GM12878 (cell line): ENCODE results near the gene BLACAT1. TPM values are rescaled to one million over a fixed set of nuclear protein-coding genes. Genes with fewer than 3 reads are reported as not detected.

Source experiments
- ATAC-seq: fragments of 200-7000 bp; cut with Tn5 transposase; 3 replicates; pipeline ENCODE4 v1.9.1; 2020; ENCODE audit warnings: mild to moderate bottlenecking, moderate library complexity
- BruUV-seq: library from RNA; stranded (reverse); fragments of 400-500 nt; replicated peaks from 2 replicates; lab custom pipeline; 2021; lab: Mats Ljungman, UMichigan
- CTCF ChIA-PET: fragments of 300-600 bp; sonication (Branson Sonifier 250); formaldehyde crosslinking; extraction: SDS; loops from one replicate; lab custom pipeline; 2021; ENCODE audit warnings: inconsistent platforms; lab: Yijun Ruan, JAX
- POLR2A ChIA-PET: fragments of 350-600 bp; formaldehyde crosslinking; extraction: SDS; loops from one replicate; lab custom pipeline; 2021; ENCODE audit warnings: inconsistent platforms; lab: Charles Lee
- RAD21 ChIA-PET: fragments of 300-600 bp; sonication (Branson Sonifier 250); formaldehyde crosslinking; loops from one replicate; lab custom pipeline; 2023; ENCODE audit warnings: antibody characterized with exemption; ENCODE audit not compliant: unreplicated experiment; lab: Charles Lee
- SMC1A ChIA-PET: fragments of 300-600 bp; sonication (Branson Sonifier 250); formaldehyde crosslinking; loops from one replicate; lab custom pipeline; 2023; ENCODE audit not compliant: unreplicated experiment, uncharacterized antibody; lab: Charles Lee
- DNase-seq: peaks from one replicate; pipeline ENCODE4 v3.0.0-alpha.2; 2011; ENCODE audit warnings: low read depth, low spot score
- FAIRE-seq: peaks from 3 replicates; lab custom pipeline; 2011; peaks lifted over from hg19 to GRCh38; lab: Jason Lieb, UNC
- H2AFZ ChIP-seq: 2 replicates; pipeline ENCODE4 v1.6.0; 2011; ENCODE audit warnings: low read depth, low read length, control low read depth; ENCODE audit not compliant: control insufficient read depth
- H3K27ac ChIP-seq: 2 replicates; pipeline ENCODE4 v1.5.1; 2011; ENCODE audit warnings: control low read depth; ENCODE audit not compliant: control insufficient read depth, insufficient read depth
- H3K27me3 ChIP-seq, 2 experiments: replicated peaks in 1 of 2; 2 replicates each; pipeline versions ENCODE4 v1.6.0 to v1.6.1; 2011; ENCODE audit warnings: low read length in 1 of 2; ENCODE audit not compliant: control insufficient read depth in 2 of 2, insufficient read depth in 2 of 2
- H3K36me3 ChIP-seq, 2 experiments: 2 replicates each; pipeline ENCODE4 v1.5.1; 2011; ENCODE audit warnings: low read length in 1 of 2; ENCODE audit not compliant: control insufficient read depth in 2 of 2, insufficient read depth in 2 of 2
- H3K4me1 ChIP-seq: 2 replicates; pipeline ENCODE4 v1.6.1; 2011; ENCODE audit warnings: mild to moderate bottlenecking, low read length, moderate library complexity, mixed read lengths; ENCODE audit not compliant: control insufficient read depth, insufficient read depth
- H3K4me2 ChIP-seq: 2 replicates; pipeline ENCODE4 v1.6.0; 2011; ENCODE audit warnings: control low read depth; ENCODE audit not compliant: control insufficient read depth, insufficient read depth
- H3K4me3 ChIP-seq: fragments of 200-600 bp; sonication (generic); 2 replicates; pipeline ENCODE4 v1.5.1; 2016
- H3K79me2 ChIP-seq: 2 replicates; pipeline ENCODE4 v1.6.0; 2011; ENCODE audit warnings: low read length; ENCODE audit not compliant: control insufficient read depth, insufficient read depth
- H3K9ac ChIP-seq: 2 replicates; pipeline ENCODE4 v1.8.0; 2011; ENCODE audit warnings: low read length, control low read depth, mixed read lengths; ENCODE audit not compliant: control insufficient read depth, insufficient read depth
- H3K9me3 ChIP-seq: replicated peaks from 3 replicates; pipeline ENCODE4 v1.5.1; 2011; ENCODE audit warnings: mild to moderate bottlenecking, low read length; ENCODE audit not compliant: control insufficient read depth, insufficient read depth
- H4K20me1 ChIP-seq: 2 replicates; pipeline ENCODE4 v1.6.0; 2011; ENCODE audit not compliant: control insufficient read depth, insufficient read depth
- ATF3 ChIP-seq: IDR thresholded peaks from 2 replicates; pipeline ENCODE4 v1.6.1; 2011; ENCODE audit warnings: low read depth, mild to moderate bottlenecking, low read length, moderate library complexity, borderline replicate concordance; ENCODE audit errors: extremely low read depth
- BRCA1 ChIP-seq: IDR thresholded peaks from 2 replicates; pipeline ENCODE4 v1.6.1; 2011; ENCODE audit warnings: low read depth, low read length, improper control_type of control experiment
- CBFB ChIP-seq: IDR thresholded peaks from 2 replicates; pipeline ENCODE4 v1.6.1; 2016; ENCODE audit warnings: antibody characterized with exemption, low read depth
- CREM ChIP-seq: IDR thresholded peaks from 2 replicates; pipeline ENCODE4 v1.6.1; 2014; ENCODE audit warnings: antibody characterized with exemption, low read depth
- CTCF ChIP-seq, 3 experiments: IDR thresholded peaks in 2 of 3; conservative IDR thresholded peaks in 1 of 3; 2 replicates each; pipeline ENCODE4 v1.5.1; 2011; ENCODE audit warnings: low read depth in 3 of 3, low read length in 3 of 3, mild to moderate bottlenecking in 3 of 3, control low read depth in 2 of 3, moderate library complexity in 2 of 3, inconsistent platforms in 1 of 3, mixed read lengths in 1 of 3; ENCODE audit not compliant: control insufficient read depth in 2 of 3, insufficient read depth in 1 of 3; ENCODE audit errors: extremely low read depth in 1 of 3
- GABPA ChIP-seq: IDR thresholded peaks from 2 replicates; pipeline ENCODE4 v1.6.1; 2014; ENCODE audit warnings: antibody characterized with exemption, low read depth, mild to moderate bottlenecking, inconsistent platforms
- IKZF1 ChIP-seq: fragments of 450-650 bp; conservative IDR thresholded peaks from 2 replicates; pipeline ENCODE4 v1.6.1; 2017; ENCODE audit warnings: antibody characterized with exemption, mild to moderate bottlenecking
- JUNB ChIP-seq: IDR thresholded peaks from 2 replicates; pipeline ENCODE4 v1.6.1; 2016; ENCODE audit warnings: antibody characterized with exemption, mild to moderate bottlenecking
- POLR2A ChIP-seq: IDR thresholded peaks from 2 replicates; pipeline ENCODE4 v1.6.1; 2011; ENCODE audit warnings: low read depth, mild to moderate bottlenecking, low read length
- POLR2AphosphoS2 ChIP-seq: IDR thresholded peaks from 2 replicates; pipeline ENCODE4 v1.6.1; 2011; ENCODE audit warnings: low read depth, mild to moderate bottlenecking, low read length, improper control_type of control experiment, moderate library complexity
- POU2F2 ChIP-seq: IDR thresholded peaks from 3 replicates; pipeline ENCODE4 v1.6.1; 2011; ENCODE audit warnings: low read depth, mild to moderate bottlenecking, low read length, borderline replicate concordance
- SMAD5 ChIP-seq: IDR thresholded peaks from 2 replicates; pipeline ENCODE4 v1.6.1; 2016; ENCODE audit warnings: antibody characterized with exemption, low read depth
- SMARCA5 ChIP-seq: fragments of 450-650 bp; IDR thresholded peaks from 2 replicates; pipeline ENCODE4 v1.6.1; 2017; ENCODE audit warnings: mild to moderate bottlenecking
- STAT1 ChIP-seq: fragments of 450-650 bp; conservative IDR thresholded peaks from 2 replicates; pipeline ENCODE4 v1.6.1; 2014; ENCODE audit warnings: antibody characterized with exemption, mild to moderate bottlenecking
- ZBED1 ChIP-seq: IDR thresholded peaks from 2 replicates; pipeline ENCODE4 v1.6.1; 2016; ENCODE audit warnings: borderline replicate concordance
- ZBTB4 ChIP-seq: fragments of 450-650 bp; formaldehyde crosslinking; IDR thresholded peaks from 2 replicates; pipeline ENCODE4 v1.4.0; 2022; ENCODE audit warnings: mild to moderate bottlenecking, moderate library complexity
- ZNF24 ChIP-seq: fragments of 450-650 bp; IDR thresholded peaks from 2 replicates; pipeline ENCODE4 v1.6.1; 2017; ENCODE audit warnings: antibody characterized with exemption, mild to moderate bottlenecking
- WGBS: methylation state at CpG from one replicate; pipeline ENCODE4 v1.1.6; 2016; ENCODE audit warnings: low lambda C conversion rate; ENCODE audit not compliant: insufficient replicate concordance, insufficient coverage; ENCODE audit errors: missing lambda C conversion rate; 5-methylcytosine and 5-hydroxymethylcytosine counted together
- in situ Hi-C: fragments of 300-500 bp; cut with MboI; formaldehyde crosslinking; loops from 9 replicates; pipeline ENCODE4 v1.14.3; 2018; ENCODE audit warnings: mixed read lengths
- intact Hi-C: fragments of 100-400 bp; cut with micrococcal nuclease; formaldehyde crosslinking; loops from one replicate; pipeline ENCODE4 v1.14.2; 2022; ENCODE audit not compliant: unreplicated experiment
- polyA plus RNA-seq, 11 experiments: library from polyadenylated mRNA; depleted of rRNA in 4 of 11; unstranded in 6 of 11; stranded (reverse) in 5 of 11; fragments of >200 nt; fragmentation: Nextera tagmentation in 4 of 11; fragmentation: Illumina TruSeq in 1 of 11; extraction: Ambion mirVana in 4 of 11; extraction: Trizol in 1 of 11; gene quantifications; 1 replicate in 1 of 11; 2 replicates in 10 of 11; pipeline versions ENCODE4 v1.2.1 to v1.2.3, GENCODE V29; 2011 to 2016; ENCODE audit warnings: inconsistent platforms in 2 of 11, missing spikeins in 2 of 11, low read depth in 1 of 11
- total RNA-seq, 4 experiments: library from RNA; depleted of rRNA in 3 of 4; stranded (reverse); fragments of >200 nt in 3 of 4; fragmentation: Illumina TruSeq in 1 of 4; extraction: Trizol in 1 of 4; gene quantifications; 2 replicates each; pipeline versions ENCODE4 v1.2.1 to v1.2.3, GENCODE V29; 2013 to 2021

Gene BLACAT1
- total and polyA plus RNA-seq, 10 of the 15 experiments (the other 5 are each of a cell fraction or from before 2014, with no cell fraction given), result 0.04 to 1.6 (median 0.15) TPM; not detected in 1

- H3K4me2 ChIP-seq, result no peak overlapping the region
- POLR2A ChIA-PET, result interaction anchor here (1.7 kb wide), 1 partner anchor 8 kb away, joined by 10 read pairs; no protein-coding TSS in a partner anchor
Measured at GRCh38 chr1:205448540-205449253, 7.1 kb downstream of the BLACAT1 start.

More at GRCh38 chr1:205448540-205449253, 7.1 kb downstream of the BLACAT1 start:
- WGBS, result 42% methylated on average over 6 of the region's 6 CpGs
- CTCF ChIA-PET, result interaction anchor here (0.9 to 3.9 kb wide), 12 partner anchors 8 to 176 kb away, joined by 3 to 18 read pairs (median 6); no protein-coding TSS in a partner anchor
- H3K27ac ChIP-seq, result no peak overlapping the region
- no peaks in the 10 kb centered on the region for H3K9me3 ChIP-seq
- intact Hi-C loops, result no loop called here
- TF ChIP-seq CREM (no peak), ZBED1 (no peak), SMARCA5 (no peak), POU2F2 (no peak), POLR2A (no peak), BRCA1 (no peak), IKZF1 (no peak), GABPA (no peak), STAT1 (no peak), CBFB (no peak), ZBTB4 (CRISPR knock-in tag) (no peak), ATF3 (no peak), CTCF (IDR thresholded peaks at IDR 0.05 in 2 of 3, conservative IDR thresholded peaks at IDR 0.05 in 1 of 3; ENCODE audit: control insufficient read depth in 2 of 3, extremely low read depth in 1 of 3, insufficient read depth in 1 of 3, low read depth in 3 of 3, low read length in 3 of 3) (no peak), POLR2AphosphoS2 (no peak), ZNF24 (no peak), JUNB (no peak), SMAD5 (no peak)
- TF ChIP-seq, all 136 proteins: peak for 0
- Histone ChIP-seq H3K79me2 (no peaks in the 10 kb centered on the region), H3K9ac (no peak overlapping the region), H4K20me1 (no peaks in the 10 kb centered on the region; the same call in 1 of the 2 replicates), H3K4me1 (peaks cover 5% of the 10 kb centered on the region; the same call in 1 of the 2 replicates), H2AFZ (no peak overlapping the region), H3K27me3 (peaks cover 0 to 4% of the 10 kb centered on the region in 2 experiments; a peak in 3 of 4 replicates), H3K4me3 (no peak overlapping the region), H3K36me3 (no peaks in the 10 kb centered on the region)
- in situ Hi-C loops, result no loop called here
- no peak for FAIRE-seq
- ATAC-seq, result no peak
- BruUV-seq, result no TSS peak
- DNase-seq, result no peak
- ChIA-PET RAD21 (interaction anchor here (1.0 to 5.0 kb wide), 7 partner anchors 13 to 175 kb away, joined by 3 to 36 read pairs (median 5); no protein-coding TSS in a partner anchor), SMC1A (interaction anchor here (0.6 to 2.3 kb wide), 6 partner anchors 18 to 76 kb away, joined by 3 to 9 read pairs (median 4); no protein-coding TSS in a partner anchor)
